IMR-90 (cell line): ENCODE measurements around the gene AUTS2.

Source experiments
- CTCF ChIP-seq: conservative IDR thresholded peaks from 2 replicates; pipeline ENCODE4 v1.5.1; 2012; ENCODE audit warnings: mild to moderate bottlenecking, low read depth, low read length, improper control_type of control experiment
- MAFK ChIP-seq: IDR thresholded peaks from 2 replicates; pipeline ENCODE4 v1.6.1; 2012; ENCODE audit warnings: low read depth, low read length, improper control_type of control experiment

- no peak for TF ChIP-seq CTCF
- peak; percentile 19; the same call in 1 of the 2 replicates for TF ChIP-seq MAFK
Observed at GRCh38 chr7:70480927-70481569, 882.8 kb downstream of the AUTS2 start.
